NCI-H345 treated with DMSO at 0.1 percent for 48 hours (cell line): ENCODE data around the gene LRP8.
"Not testable (repeated sequence)": the region's sequence is repeated elsewhere in the genome, so short reads cannot be mapped to it uniquely, and the experiment has no call there.

Experiments used
- DNase-seq: peaks from one replicate; lab custom pipeline; 2025; ENCODE audit not compliant: unreplicated experiment; lab: John Stamatoyannopoulos, UW

Gene LRP8

GRCh38 chr1:53285546-53285945, 42.3 kb downstream of the LRP8 start:
- no peak for DNase-seq

GRCh38 chr1:53284224-53285020, 43.4 kb downstream of the LRP8 start:
- DNase-seq, result no peak

- DNase-seq, result not testable (repeated sequence)
Observed at GRCh38 chr1:53283156-53283555, 44.7 kb downstream of the LRP8 start.

GRCh38 chr1:53281133-53281532, 46.7 kb downstream of the LRP8 start:
- DNase-seq, result no peak

- DNase-seq, result no peak
Observed at GRCh38 chr1:53280496-53280895, 47.4 kb downstream of the LRP8 start.

GRCh38 chr1:53279296-53280200, 48.3 kb downstream of the LRP8 start:
- no peak for DNase-seq

- no peak for DNase-seq
Observed at GRCh38 chr1:53278298-53278725, 49.6 kb downstream of the LRP8 start.

- DNase-seq, result no peak
Observed at GRCh38 chr1:53277326-53277725, 50.5 kb downstream of the LRP8 start.

GRCh38 chr1:53276902-53277281, 51.0 kb downstream of the LRP8 start:
- no peak for DNase-seq

- no peak for DNase-seq
Observed at GRCh38 chr1:53276153-53276901, 51.5 kb downstream of the LRP8 start.

GRCh38 chr1:53275566-53275965, 52.3 kb downstream of the LRP8 start:
- DNase-seq, result no peak

GRCh38 chr1:53274541-53275185, 53.2 kb downstream of the LRP8 start:
- DNase-seq, result no peak

GRCh38 chr1:53274026-53274425, 53.8 kb downstream of the LRP8 start:
- DNase-seq, result no peak

GRCh38 chr1:53273526-53273925, 54.3 kb downstream of the LRP8 start:
- DNase-seq, result no peak

- DNase-seq, result no peak
Observed at GRCh38 chr1:53272349-53272748, 55.5 kb downstream of the LRP8 start.

- DNase-seq, result no peak
Observed at GRCh38 chr1:53271446-53272090, 56.3 kb downstream of the LRP8 start.

- no peak for DNase-seq
Observed at GRCh38 chr1:53270873-53271272, 57.0 kb downstream of the LRP8 start.

- DNase-seq, result no peak
Observed at GRCh38 chr1:53270107-53270506, 57.8 kb downstream of the LRP8 start.

- DNase-seq, result no peak
Observed at GRCh38 chr1:53267761-53268160, 60.1 kb downstream of the LRP8 start.

- no peak for DNase-seq
Observed at GRCh38 chr1:53266038-53266437, 61.8 kb downstream of the LRP8 start.
